ENCODE data around the gene SECISBP2. TPM values are rescaled to one million over a fixed set of nuclear protein-coding genes. Genes with fewer than 3 reads are reported as not detected.

The SECISBP2 gene
- total RNA-seq, 2 donors from 2014 or later = 42.8 to 52.0 TPM

DNA sequence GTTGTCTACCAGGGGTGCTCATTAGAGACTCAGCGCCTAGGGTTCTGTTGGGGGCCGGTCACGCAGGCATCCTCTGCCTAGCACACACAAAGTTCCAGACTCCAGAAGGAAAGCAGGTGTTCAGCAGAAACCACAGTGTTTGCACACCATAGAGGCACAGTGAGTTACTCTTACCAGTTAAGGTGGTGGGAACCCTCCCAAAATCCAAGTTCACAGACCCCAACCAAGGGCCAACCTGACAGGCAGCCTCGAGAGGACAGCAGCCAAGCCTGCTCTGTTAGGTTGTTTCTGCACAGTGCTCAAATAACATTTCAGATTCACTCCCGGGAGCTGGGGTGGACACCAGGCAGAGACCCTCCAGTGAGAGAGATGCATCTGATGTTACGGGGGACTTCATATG is 36.2 kb downstream of the SECISBP2 start:
- Mint-ChIP-seq H3K9me3 (no peaks in the 10 kb centered on the region), H3K36me3 (peaks cover 13% of the 10 kb centered on the region in 2 donors), H3K27ac (no peak overlapping the region)
- ATAC-seq = no peak
- DNase-seq (ENCODE audit: low spot score in 2 of 2) = no peak

DNA sequence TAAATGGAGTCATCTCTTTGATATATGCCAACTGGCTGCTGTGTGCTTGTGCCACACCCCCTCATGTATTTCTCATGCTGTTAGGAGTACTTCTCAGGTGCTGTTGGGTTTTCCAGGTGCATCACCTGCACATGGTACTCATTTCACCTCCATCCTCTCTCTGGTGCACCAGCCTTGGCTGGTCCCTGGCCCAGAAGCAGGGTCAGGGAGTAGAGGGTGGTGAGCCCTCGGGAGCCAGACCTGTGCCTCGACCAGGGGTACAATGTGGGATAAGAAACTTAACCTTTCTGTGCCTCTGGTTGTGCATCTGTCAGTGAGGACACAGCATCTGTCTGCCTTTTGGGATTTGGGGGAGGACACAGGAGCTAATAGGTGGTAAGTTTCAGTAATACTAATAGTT is 38.5 kb downstream of the SECISBP2 start:
- no peaks in the 10 kb centered on the region for H3K9me3 Mint-ChIP-seq
- H3K36me3 Mint-ChIP-seq = peaks cover 9 to 19% of the 10 kb centered on the region in 2 donors
- ATAC-seq = no peak
- H3K27ac Mint-ChIP-seq = peak overlapping the region; percentile 47 to 53
- peak in 1 of 2 donors; percentile 25 for DNase-seq (ENCODE audit: low spot score in 2 of 2)

DNA sequence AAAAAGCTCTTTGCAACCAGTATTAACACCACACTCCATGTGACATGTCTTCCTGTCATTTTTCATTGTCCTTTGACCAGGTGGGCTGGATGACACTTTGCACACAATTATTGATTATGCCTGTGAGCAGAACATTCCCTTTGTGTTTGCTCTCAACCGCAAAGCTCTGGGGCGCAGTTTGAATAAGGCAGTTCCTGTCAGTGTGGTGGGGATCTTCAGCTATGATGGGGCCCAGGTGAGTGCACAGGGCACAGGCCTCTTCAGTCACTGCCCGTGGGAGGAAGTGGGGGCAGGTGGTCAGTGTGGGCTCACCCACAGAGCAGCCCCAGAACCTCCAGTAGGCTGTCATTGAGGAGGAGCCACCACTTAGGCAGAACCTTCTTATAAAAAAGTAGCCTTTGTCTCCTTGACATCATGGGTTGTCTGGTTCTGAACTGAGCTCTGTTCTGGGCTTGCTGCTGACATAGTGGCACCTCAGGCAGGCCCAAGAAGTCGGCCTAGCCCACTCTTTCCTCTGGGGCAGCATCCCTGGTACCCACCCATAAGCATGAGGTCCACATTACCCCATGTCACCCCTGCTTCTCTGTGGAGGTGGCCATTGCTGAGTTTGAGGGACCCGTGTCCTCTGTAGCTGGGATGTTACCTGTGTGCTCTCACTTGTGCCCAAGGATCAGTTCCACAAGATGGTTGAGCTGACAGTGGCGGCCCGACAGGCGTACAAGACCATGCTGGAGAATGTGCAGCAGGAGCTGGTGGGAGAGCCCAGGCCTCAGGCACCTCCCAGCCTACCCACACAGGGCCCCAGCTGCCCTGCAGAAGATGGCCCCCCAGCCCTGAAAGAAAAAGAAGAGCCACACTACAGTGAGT is 39.3 kb downstream of the SECISBP2 start:
- Mint-ChIP-seq H3K9me3 (no peaks in the 10 kb centered on the region), H3K36me3 (peaks cover 9 to 19% of the 10 kb centered on the region in 2 donors), H3K27ac (peak overlapping the region; percentile 53 to 93)
- peak in 1 of 2 donors; percentile 34 for DNase-seq (ENCODE audit: low spot score in 2 of 2)
- peak; percentile 9 to 17 for ATAC-seq

DNA sequence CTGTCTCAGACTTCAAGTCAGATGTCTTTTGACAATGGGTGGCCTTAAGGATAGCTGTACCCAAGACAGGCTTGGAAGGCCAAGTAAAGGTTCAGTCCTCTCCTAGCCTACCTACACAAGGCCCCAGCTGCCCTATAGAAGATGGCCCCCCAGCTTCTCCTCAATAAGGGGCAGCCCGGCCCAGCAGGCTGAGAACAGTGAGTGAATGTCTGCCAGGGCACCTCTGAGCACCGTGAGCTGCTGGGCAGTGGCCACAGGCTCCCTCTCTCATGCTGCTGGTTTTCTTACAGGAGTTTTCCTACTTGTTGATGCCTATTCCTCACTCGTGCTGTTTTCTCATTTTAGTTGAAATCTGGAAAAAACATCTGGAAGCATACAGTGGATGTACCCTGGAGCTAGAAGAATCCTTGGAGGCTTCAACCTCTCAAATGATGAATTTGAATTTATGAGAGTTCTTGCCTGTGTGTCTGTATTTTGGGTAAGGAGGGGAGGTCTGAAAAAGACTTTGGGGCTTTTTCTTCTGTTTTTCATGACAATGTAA is 40.1 kb downstream of the SECISBP2 start:
- ATAC-seq (peak in 1 of 2 donors; percentile 5), DNase-seq (ENCODE audit: low spot score in 2 of 2) (peak in 1 of 2 donors; percentile 26)
- peaks cover 9 to 19% of the 10 kb centered on the region in 2 donors for H3K36me3 Mint-ChIP-seq
- H3K9me3 Mint-ChIP-seq = no peaks in the 10 kb centered on the region
- peak overlapping the region in 1 of 2 donors; percentile 72 for H3K27ac Mint-ChIP-seq

DNA sequence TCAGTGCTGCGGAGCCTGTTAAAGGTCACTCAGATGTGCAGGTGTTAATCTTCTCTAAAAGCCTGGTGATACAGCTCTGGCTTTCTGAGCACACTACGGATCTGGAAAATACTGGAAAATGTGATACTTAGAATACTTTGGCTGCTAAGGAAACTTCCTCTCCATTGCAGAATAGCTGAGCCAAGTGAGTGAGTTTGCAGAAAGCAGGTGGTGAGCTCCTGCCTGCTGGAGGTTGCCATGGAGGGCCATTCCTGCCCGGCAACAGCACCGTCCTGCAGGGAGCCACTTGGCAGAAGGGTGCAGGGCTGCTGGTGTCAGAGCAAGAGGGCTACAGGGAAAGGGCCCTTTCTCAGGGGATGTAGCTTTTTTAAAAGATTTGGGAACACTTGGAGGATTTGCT is 40.7 kb downstream of the SECISBP2 start:
- no peaks in the 10 kb centered on the region for H3K9me3 Mint-ChIP-seq
- peak in 1 of 2 donors; percentile 16 for DNase-seq (ENCODE audit: low spot score in 2 of 2)
- no peak for ATAC-seq
- peaks cover 9 to 19% of the 10 kb centered on the region in 2 donors for H3K36me3 Mint-ChIP-seq
- peak overlapping the region in 1 of 2 donors; percentile 29 for H3K27ac Mint-ChIP-seq

DNA sequence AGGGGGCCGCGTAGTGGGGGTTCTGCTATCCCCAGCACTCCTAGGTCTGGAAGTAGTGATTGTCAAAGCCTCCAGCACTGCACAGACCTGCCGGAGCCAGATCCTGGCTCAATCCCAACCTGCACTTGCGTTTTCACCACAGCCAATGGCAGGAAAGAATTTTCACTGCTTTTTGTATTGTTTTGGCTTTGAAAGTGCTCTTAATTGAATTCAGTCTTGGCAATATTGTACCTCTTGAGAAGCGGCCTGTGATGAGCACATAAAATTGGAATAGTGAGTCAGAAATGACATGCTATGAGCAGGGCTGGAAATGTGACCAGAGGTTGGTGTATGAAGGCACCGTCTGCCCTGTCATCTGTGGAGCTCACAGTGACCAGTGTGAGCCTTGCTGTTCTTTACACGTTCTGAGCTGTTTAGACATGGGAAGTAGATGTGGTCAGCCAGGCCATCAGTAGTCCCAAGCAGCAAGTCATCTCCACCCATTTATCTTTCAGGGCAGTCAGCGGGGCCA is 41.5 kb downstream of the SECISBP2 start:
- H3K27ac Mint-ChIP-seq = peak overlapping the region; percentile 58 to 65
- no peaks in the 10 kb centered on the region for H3K9me3 Mint-ChIP-seq
- H3K36me3 Mint-ChIP-seq = peaks cover 9 to 19% of the 10 kb centered on the region in 2 donors
- DNase-seq (ENCODE audit: low spot score in 2 of 2) (peak in 1 of 2 donors; percentile 33), ATAC-seq (peak; percentile 11 to 74)

DNA sequence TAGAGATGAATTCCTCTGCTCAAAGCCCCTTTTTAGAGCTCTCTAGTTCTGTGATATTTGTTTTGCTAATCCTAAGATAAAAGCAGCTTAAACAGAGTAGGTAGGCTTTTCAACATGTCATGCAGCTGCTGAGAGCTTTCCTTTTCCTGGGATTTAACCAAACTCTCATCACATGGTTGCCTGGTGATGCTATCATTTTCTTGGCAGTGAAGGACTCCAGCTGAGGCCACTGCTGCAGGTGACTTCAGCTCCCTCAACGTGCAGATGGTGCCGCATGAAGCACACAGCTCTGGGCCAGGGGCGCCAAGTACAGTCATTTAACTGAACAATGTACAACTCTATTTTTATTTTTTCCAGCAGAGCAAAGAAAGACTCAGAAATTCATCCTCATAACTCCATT is 42.2 kb downstream of the SECISBP2 start:
- DNase-seq (ENCODE audit: low spot score in 2 of 2) (no peak), ATAC-seq (no peak)
- H3K27ac Mint-ChIP-seq = peak overlapping the region in 1 of 2 donors; percentile 65
- no peaks in the 10 kb centered on the region for H3K9me3 Mint-ChIP-seq
- peaks cover 9 to 19% of the 10 kb centered on the region in 2 donors for H3K36me3 Mint-ChIP-seq

DNA sequence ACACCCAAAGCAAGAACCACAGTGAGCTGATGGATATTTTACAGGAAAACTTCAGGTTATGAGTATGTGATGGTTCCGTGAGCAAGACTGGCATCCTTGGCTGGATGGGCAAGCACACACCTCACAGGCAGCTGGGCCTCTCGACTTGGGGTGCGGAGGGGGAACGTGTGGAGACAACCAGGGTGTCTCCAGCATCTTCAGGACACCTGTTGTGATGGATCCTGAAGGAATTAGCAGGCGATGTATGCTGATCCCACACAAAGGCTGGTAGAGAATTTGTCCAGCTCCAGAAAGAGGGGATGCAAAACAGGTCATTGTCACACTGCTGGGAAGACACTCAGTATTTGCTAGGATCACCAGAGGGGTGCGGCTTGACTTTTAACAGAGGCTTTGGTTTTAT is 42.7 kb downstream of the SECISBP2 start:
- no peak for ATAC-seq
- H3K27ac Mint-ChIP-seq = peak overlapping the region in 1 of 2 donors; percentile 3
- no peaks in the 10 kb centered on the region for H3K9me3 Mint-ChIP-seq
- H3K36me3 Mint-ChIP-seq = peaks cover 9 to 19% of the 10 kb centered on the region in 2 donors
- peak in 1 of 2 donors; percentile 31 for DNase-seq (ENCODE audit: low spot score in 2 of 2)

DNA sequence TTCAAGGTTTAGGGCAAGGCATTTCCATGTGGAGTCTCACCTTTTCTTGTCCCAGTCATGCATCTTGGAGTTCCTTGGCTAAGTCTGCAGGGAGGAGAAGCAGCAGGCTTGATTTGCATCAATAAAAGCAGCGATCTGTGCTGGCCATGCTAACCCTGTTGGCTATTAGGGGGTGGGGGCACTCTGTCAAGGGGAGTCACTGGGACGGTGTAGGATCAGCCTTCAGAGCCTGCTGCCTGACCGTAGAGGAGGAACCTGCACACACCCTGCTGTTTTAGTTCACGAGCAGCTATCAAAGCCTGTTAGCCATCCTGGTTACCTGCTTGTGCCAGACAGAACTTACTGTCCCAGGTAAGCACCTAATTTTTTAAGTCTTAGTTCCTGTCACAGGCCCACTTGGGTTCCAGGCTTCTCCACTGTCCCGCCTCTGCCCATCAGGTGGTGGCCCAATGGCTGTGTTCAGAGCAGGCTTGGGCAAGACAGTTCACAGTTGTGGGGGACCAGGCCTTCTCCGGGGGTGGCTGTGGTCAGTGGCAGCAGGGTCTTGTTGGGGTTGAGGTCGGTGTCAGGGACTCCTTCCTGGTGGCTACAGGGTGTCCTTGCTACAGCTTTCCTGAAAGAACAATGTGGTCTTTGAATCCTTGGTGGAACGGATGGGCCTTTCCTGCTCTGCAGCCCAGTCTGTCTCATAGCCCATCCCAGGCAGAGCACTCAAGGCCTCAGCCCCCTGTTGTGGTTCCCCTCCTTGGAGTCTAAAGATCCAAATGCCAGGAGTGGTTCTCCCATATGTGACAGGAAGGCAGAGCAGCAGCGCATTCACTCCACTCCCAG is 43.7 kb downstream of the SECISBP2 start:
- Mint-ChIP-seq H3K27ac (no peak overlapping the region), H3K9me3 (no peaks in the 10 kb centered on the region), H3K36me3 (peaks cover 9 to 19% of the 10 kb centered on the region in 2 donors)
- ATAC-seq (no peak), DNase-seq (ENCODE audit: low spot score in 2 of 2) (peak in 1 of 2 donors; percentile 31)

DNA sequence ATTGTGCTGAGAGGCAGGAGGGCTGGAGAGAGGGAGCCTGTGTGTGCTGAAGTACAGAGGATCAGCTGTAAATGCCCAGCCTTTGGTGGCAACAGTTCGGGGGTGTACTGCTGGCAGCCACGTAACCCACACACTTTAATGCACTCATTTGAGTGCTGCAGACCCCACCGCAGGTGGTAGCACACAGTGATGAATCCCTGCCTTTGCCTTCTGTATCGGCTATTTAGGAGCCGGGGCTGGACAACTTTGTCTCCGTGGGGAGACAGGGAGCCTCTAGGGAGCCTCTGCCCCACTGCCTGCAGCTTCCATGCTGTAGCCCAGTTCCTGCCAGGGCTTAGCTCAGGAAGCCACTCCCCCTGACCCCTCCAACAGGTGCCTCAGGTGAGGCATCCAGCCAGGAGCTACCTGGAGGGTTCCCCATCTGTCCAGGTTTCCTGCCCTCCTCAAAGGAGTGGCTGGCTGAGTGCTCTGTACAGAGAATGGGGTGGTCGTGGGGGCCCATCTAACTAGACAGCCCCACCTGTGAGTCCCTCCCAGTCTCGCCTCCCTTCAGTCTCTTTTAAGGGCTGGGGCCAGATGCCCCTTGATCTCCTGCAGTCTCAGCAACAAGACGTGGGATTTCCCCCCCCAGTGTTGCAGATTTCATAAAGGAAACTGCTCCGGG is 44.5 kb downstream of the SECISBP2 start:
- no peak for ATAC-seq
- H3K9me3 Mint-ChIP-seq = no peaks in the 10 kb centered on the region
- DNase-seq (ENCODE audit: low spot score in 2 of 2) = peak in 1 of 2 donors; percentile 30
- no peak overlapping the region for H3K27ac Mint-ChIP-seq
- H3K36me3 Mint-ChIP-seq = peaks cover 3 to 19% of the 10 kb centered on the region in 2 donors

DNA sequence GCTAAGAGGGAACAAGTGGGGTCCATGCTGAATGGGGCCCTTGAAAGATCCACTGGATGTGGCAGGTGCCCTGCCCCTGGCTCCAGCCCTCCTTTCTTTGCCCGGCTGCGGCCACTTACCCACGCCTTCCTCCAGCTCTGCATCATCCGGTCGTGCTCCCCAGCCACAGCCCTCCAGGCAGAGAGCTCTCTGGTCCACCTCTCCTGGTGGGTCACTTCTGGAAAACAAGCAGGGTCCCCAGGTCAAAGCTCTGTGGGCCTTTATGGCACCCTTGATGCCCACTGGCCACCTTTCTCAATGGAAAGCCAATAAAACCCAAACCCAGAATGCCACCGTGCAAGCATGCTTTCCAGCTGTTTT is 45.0 kb downstream of the SECISBP2 start:
- peaks cover 0 to 19% of the 10 kb centered on the region in 2 donors for H3K36me3 Mint-ChIP-seq
- DNase-seq (ENCODE audit: low spot score in 2 of 2) = peak in 1 of 2 donors; percentile 45
- H3K9me3 Mint-ChIP-seq = no peaks in the 10 kb centered on the region
- ATAC-seq = no peak
- H3K27ac Mint-ChIP-seq = peak overlapping the region in 1 of 2 donors; percentile 88

DNA sequence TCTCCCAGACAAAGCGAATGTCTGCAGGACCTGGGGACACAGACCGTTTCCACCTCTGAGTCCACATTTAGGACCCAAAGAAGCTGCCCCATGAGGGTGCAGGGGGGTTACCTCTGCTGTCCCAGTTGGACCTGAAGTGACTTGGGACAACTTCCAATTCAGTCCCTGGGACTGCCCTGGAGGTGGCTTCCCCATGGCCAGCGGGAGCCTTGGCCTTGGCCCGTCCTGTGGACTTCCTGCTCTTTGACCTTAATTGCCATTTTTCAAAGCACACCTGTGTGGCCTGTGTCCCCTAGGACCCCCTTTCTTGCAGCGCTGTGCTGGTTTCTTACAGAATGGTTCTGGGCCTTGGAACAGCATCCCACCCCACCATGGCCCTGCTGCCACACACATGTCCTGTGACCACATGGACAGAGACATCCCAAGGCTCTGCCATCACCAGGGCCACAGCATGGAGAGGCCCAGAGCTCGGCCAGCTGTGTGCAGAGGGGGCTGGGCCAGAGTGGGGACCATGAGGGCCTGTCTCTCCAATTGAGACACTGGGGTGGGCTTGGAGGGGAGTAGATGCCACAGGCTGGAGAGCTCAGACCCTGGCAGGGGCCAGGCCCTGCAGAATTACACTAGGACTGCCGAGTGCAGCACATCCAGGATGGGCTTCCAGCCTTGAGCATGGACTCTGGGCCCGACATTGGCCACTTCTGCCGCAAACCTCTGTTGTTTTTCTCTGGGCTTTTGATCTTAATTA is 45.8 kb downstream of the SECISBP2 start:
- H3K27ac Mint-ChIP-seq = peak overlapping the region; percentile 69 to 88
- ATAC-seq = peak in 1 of 2 donors; percentile 1
- H3K36me3 Mint-ChIP-seq = peaks cover 0 to 13% of the 10 kb centered on the region in 2 donors
- no peaks in the 10 kb centered on the region for H3K9me3 Mint-ChIP-seq
- peak in 1 of 2 donors; percentile 51 for DNase-seq (ENCODE audit: low spot score in 2 of 2)

DNA sequence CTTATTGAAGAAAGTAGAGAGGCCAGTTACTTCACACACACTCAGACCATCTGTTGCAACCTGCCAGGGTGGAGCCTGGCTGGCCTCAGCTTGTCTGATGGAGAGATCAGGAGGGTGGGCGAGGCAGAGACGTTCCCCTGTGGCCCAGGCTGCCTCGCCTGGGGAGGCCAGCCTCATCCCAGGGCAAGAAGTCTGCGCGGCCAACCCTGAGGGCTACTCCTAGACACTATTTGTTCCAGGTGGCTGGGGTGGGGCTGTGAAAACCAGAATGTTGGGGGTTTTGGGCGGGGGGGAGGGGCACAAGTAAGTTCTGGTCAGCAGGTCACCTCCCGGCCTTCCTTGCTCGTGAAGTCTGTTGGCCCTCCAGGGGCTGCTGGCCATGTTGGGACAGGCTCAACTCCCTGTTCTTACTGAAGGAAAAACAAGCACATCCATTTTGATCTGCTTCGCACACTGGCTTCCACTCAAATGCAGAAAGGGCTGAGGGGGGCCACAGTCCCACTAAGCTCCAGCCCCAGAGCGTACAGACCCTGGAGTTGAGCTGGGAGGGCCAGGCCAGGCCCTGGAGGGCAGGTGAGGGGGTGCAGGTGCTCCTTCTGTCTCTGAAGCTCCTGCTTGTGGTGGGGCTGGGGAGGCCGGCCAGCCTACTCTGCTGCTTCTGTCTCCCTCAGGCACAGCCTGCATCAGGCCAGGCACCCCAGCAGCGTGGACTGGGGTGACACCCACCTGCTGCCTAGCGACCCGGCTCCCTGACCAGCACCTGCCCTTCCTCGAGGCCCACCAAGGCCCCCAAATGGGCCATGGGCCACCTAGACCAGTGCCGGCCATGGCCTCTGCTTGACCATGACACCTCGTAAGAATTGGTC is 46.6 kb downstream of the SECISBP2 start:
- Mint-ChIP-seq H3K36me3 (peaks cover 0 to 13% of the 10 kb centered on the region in 2 donors), H3K9me3 (no peaks in the 10 kb centered on the region), H3K27ac (peak overlapping the region; percentile 69 to 89)
- ATAC-seq (peak in 1 of 2 donors; percentile 1), DNase-seq (ENCODE audit: low spot score in 2 of 2) (peak in 1 of 2 donors; percentile 28)

DNA sequence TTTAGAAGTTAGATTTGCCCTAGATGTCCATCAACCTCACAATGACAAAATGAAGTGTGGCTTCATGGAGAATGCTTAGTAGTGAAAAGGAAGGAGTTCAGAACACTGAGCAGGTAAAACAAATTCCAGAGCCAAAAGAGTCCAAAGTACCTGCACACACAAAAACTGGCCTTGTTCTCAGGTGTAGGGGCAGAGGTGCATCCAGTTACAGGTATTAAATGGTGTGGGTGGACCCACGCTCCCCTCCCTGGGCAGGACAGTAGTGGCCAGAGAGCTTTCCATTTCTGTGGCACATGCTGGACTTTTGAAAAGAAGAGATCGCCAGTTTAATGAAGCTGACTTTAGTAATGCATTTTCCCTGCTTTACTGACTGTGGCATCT is 47.2 kb downstream of the SECISBP2 start:
- H3K36me3 Mint-ChIP-seq = peaks cover 0 to 12% of the 10 kb centered on the region in 2 donors
- ATAC-seq = no peak
- DNase-seq (ENCODE audit: low spot score in 2 of 2) = peak in 1 of 2 donors; percentile 38
- H3K27ac Mint-ChIP-seq = peak overlapping the region in 1 of 2 donors; percentile 89
- H3K9me3 Mint-ChIP-seq = no peaks in the 10 kb centered on the region

DNA sequence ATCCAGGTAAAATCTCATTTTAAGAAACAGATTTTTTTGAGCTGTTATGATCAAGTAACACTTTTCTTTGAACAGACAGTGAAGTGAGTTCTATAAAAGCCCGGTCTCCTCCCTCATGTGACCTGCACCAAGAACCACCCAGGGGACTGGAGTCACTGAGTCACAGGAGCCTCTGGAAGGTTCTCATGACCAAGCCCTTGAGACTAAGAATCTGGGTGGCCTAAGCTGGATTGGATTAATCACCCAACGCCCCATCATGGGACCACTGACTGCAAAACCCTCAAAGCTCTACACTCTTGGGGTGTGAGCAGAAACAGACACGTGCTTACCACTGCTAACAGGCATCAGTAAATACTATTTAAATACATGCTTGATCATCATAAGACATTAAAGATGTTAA is 48.4 kb downstream of the SECISBP2 start:
- peak in 1 of 2 donors; percentile 19 for ATAC-seq
- Mint-ChIP-seq H3K27ac (peak overlapping the region in 1 of 2 donors; percentile 68), H3K36me3 (no peaks in the 10 kb centered on the region), H3K9me3 (no peaks in the 10 kb centered on the region)
- no peak for DNase-seq (ENCODE audit: low spot score in 2 of 2)
